Effector memory CD4-positive, alpha-beta T cell (primary cell): ENCODE data around the gene HRAS.

Source experiments
- DNase-seq, 3 donors: peaks; one replicate each; pipeline ENCODE4 v3.0.0-alpha.2; 2020
- H3K27ac ChIP-seq: 2 replicates; pipeline ENCODE4 v1.7.0; 2013; ENCODE audit warnings: mild to moderate bottlenecking, low read length, moderate library complexity; ENCODE audit not compliant: insufficient read depth, poor library complexity, severe bottlenecking
- H3K27me3 ChIP-seq: replicated peaks from 2 replicates; pipeline ENCODE4 v1.7.0; 2013; ENCODE audit warnings: mild to moderate bottlenecking, low read length; ENCODE audit not compliant: insufficient read depth, control insufficient read depth, poor library complexity, severe bottlenecking
- H3K36me3 ChIP-seq: 2 replicates; pipeline ENCODE4 v1.7.0; 2013; ENCODE audit warnings: mild to moderate bottlenecking, low read length, moderate library complexity; ENCODE audit not compliant: control insufficient read depth, insufficient read depth
- H3K4me1 ChIP-seq: 2 replicates; pipeline ENCODE4 v1.7.0; 2013; ENCODE audit warnings: low read length, mild to moderate bottlenecking; ENCODE audit not compliant: control insufficient read depth, insufficient read depth, poor library complexity, severe bottlenecking
- H3K4me3 ChIP-seq: 2 replicates; pipeline ENCODE4 v1.7.0; 2013; ENCODE audit warnings: low read length, low read depth, mild to moderate bottlenecking; ENCODE audit not compliant: insufficient read depth, poor library complexity, severe bottlenecking
- H3K9me3 ChIP-seq: 2 replicates; pipeline ENCODE4 v1.7.0; 2013; ENCODE audit warnings: mild to moderate bottlenecking, low read length, moderate library complexity; ENCODE audit not compliant: control insufficient read depth

Gene HRAS

GRCh38 chr11:532986-533585 lies 2.3 kb downstream of the HRAS start:
- Histone ChIP-seq H3K27ac (no peak overlapping the region), H3K4me1 (peaks cover 31% of the 10 kb centered on the region), H3K9me3 (no peaks in the 10 kb centered on the region), H3K27me3 (no peaks in the 10 kb centered on the region), H3K36me3 (peaks cover 16% of the 10 kb centered on the region), H3K4me3 (no peak overlapping the region)
- DNase-seq: no peak

GRCh38 chr11:532527-532985 lies 2.8 kb downstream of the HRAS start:
- H3K9me3 ChIP-seq: no peaks in the 10 kb centered on the region
- peaks cover 16% of the 10 kb centered on the region for H3K36me3 ChIP-seq
- H3K27me3 ChIP-seq: no peaks in the 10 kb centered on the region
- H3K4me3 ChIP-seq: no peak overlapping the region
- peaks cover 26% of the 10 kb centered on the region for H3K4me1 ChIP-seq
- H3K27ac ChIP-seq: no peak overlapping the region
- no peak for DNase-seq

- Histone ChIP-seq H3K4me1 (peaks cover 22% of the 10 kb centered on the region), H3K27ac (no peak overlapping the region), H3K4me3 (no peak overlapping the region), H3K36me3 (peaks cover 16% of the 10 kb centered on the region), H3K27me3 (no peaks in the 10 kb centered on the region), H3K9me3 (no peaks in the 10 kb centered on the region)
- no peak for DNase-seq
These were observed 3.4 kb downstream of the HRAS start for GRCh38 chr11:531919-532526.

- Histone ChIP-seq H3K4me3 (no peak overlapping the region), H3K36me3 (peaks cover 16% of the 10 kb centered on the region), H3K9me3 (no peaks in the 10 kb centered on the region), H3K27ac (no peak overlapping the region), H3K4me1 (peaks cover 15% of the 10 kb centered on the region), H3K27me3 (no peaks in the 10 kb centered on the region)
- no peak for DNase-seq
These were observed 4.2 kb downstream of the HRAS start for GRCh38 chr11:530960-531831.

- no peak for DNase-seq
- Histone ChIP-seq H3K27me3 (no peaks in the 10 kb centered on the region), H3K4me3 (no peak overlapping the region), H3K36me3 (peaks cover 16% of the 10 kb centered on the region), H3K9me3 (no peaks in the 10 kb centered on the region), H3K27ac (no peak overlapping the region), H3K4me1 (peaks cover 12% of the 10 kb centered on the region)
These were observed 5.5 kb downstream of the HRAS start for GRCh38 chr11:529728-530411.

GRCh38 chr11:528815-529727 lies 6.3 kb downstream of the HRAS start:
- peaks cover 16% of the 10 kb centered on the region for H3K36me3 ChIP-seq
- peaks cover 5% of the 10 kb centered on the region for H3K4me1 ChIP-seq
- H3K4me3 ChIP-seq: no peak overlapping the region
- H3K9me3 ChIP-seq: no peaks in the 10 kb centered on the region
- no peaks in the 10 kb centered on the region for H3K27me3 ChIP-seq
- DNase-seq: no peak
- H3K27ac ChIP-seq: no peak overlapping the region

- Histone ChIP-seq H3K36me3 (peaks cover 16% of the 10 kb centered on the region), H3K4me3 (no peak overlapping the region), H3K9me3 (no peaks in the 10 kb centered on the region), H3K27me3 (no peaks in the 10 kb centered on the region), H3K4me1 (no peaks in the 10 kb centered on the region), H3K27ac (no peak overlapping the region)
- DNase-seq: no peak
These were observed 7.1 kb downstream of the HRAS start for GRCh38 chr11:528166-528814.

GRCh38 chr11:526192-526591 lies 9.2 kb downstream of the HRAS start:
- H3K27me3 ChIP-seq: no peaks in the 10 kb centered on the region
- H3K9me3 ChIP-seq: no peaks in the 10 kb centered on the region
- H3K36me3 ChIP-seq: no peaks in the 10 kb centered on the region
- no peaks in the 10 kb centered on the region for H3K4me1 ChIP-seq
- no peak for DNase-seq
- no peak overlapping the region for H3K27ac ChIP-seq
- no peak overlapping the region for H3K4me3 ChIP-seq

GRCh38 chr11:521177-521688 lies 14.1 kb downstream of the HRAS start:
- Histone ChIP-seq H3K9me3 (no peaks in the 10 kb centered on the region), H3K36me3 (no peaks in the 10 kb centered on the region), H3K27ac (no peak overlapping the region), H3K4me1 (peaks cover 5% of the 10 kb centered on the region), H3K27me3 (no peaks in the 10 kb centered on the region), H3K4me3 (no peak overlapping the region)
- DNase-seq: no peak
